Measurements from ENCODE around the gene SCEL.

The SCEL gene

GRCh38 chr13:77580748-77581147 lies 45.2 kb downstream of the SCEL start:
- Histone ChIP-seq H3K27ac (no peak overlapping the region), H3K36me3 (no peaks in the 10 kb centered on the region), H3K4me1 (ENCODE audit: control insufficient read depth in 1 of 2, insufficient read depth in 1 of 2, low read depth in 1 of 2, low read length in 1 of 2) (no peaks in the 10 kb centered on the region), H3K4me3 (ENCODE audit: low read depth in 1 of 2, low read length in 1 of 2) (no peak overlapping the region), H3K9me3 (no peaks in the 10 kb centered on the region), H3K27me3 (peaks cover 15% of the 10 kb centered on the region)
- TF ChIP-seq CTCF (IDR thresholded peaks at IDR 0.05), result no peak

GRCh38 chr13:77583581-77583980 lies 48.1 kb downstream of the SCEL start:
- H3K4me3 ChIP-seq (ENCODE audit: low read depth in 1 of 2, low read length in 1 of 2), result no peak overlapping the region

DNA sequence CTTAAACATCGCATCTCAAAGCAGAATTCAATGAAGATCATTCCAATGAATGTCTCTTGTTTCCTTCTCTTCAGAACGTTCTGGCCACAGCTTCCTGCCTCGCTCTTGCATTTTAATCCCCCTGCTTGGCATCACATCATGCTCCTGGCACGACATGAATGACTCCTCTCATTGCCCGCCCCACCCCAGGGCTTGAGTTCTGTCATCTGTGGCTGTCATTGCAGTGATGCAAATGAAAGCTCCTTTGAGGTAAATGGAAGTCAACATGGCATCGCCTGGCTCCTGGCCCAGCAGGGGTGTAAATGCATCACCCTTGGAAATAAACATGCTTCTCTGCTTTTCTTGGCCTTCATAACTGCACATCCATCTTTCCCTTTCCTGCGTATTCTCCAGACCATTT lies 48.6 kb downstream of the SCEL start:
- Histone ChIP-seq H3K27ac (no peak overlapping the region), H3K27me3 (peaks cover 24% of the 10 kb centered on the region), H3K9me3 (no peaks in the 10 kb centered on the region), H3K4me3 (ENCODE audit: low read depth in 1 of 2, low read length in 1 of 2) (no peak overlapping the region), H3K4me1 (ENCODE audit: control insufficient read depth in 1 of 2, insufficient read depth in 1 of 2, low read depth in 1 of 2, low read length in 1 of 2) (no peaks in the 10 kb centered on the region), H3K36me3 (no peaks in the 10 kb centered on the region)
- TF ChIP-seq CTCF (IDR thresholded peaks at IDR 0.05), result no peak

More at GRCh38 chr13:77583581-77583980, 48.1 kb downstream of the SCEL start:
- no peak overlapping the region for H3K27ac ChIP-seq
- no peaks in the 10 kb centered on the region for H3K4me1 ChIP-seq (ENCODE audit: control insufficient read depth in 1 of 2, insufficient read depth in 1 of 2, low read depth in 1 of 2, low read length in 1 of 2)
- no peaks in the 10 kb centered on the region for H3K36me3 ChIP-seq
- H3K27me3 ChIP-seq, result peaks cover 24% of the 10 kb centered on the region
- no peak for TF ChIP-seq CTCF (IDR thresholded peaks at IDR 0.05)
- no peaks in the 10 kb centered on the region for H3K9me3 ChIP-seq

DNA sequence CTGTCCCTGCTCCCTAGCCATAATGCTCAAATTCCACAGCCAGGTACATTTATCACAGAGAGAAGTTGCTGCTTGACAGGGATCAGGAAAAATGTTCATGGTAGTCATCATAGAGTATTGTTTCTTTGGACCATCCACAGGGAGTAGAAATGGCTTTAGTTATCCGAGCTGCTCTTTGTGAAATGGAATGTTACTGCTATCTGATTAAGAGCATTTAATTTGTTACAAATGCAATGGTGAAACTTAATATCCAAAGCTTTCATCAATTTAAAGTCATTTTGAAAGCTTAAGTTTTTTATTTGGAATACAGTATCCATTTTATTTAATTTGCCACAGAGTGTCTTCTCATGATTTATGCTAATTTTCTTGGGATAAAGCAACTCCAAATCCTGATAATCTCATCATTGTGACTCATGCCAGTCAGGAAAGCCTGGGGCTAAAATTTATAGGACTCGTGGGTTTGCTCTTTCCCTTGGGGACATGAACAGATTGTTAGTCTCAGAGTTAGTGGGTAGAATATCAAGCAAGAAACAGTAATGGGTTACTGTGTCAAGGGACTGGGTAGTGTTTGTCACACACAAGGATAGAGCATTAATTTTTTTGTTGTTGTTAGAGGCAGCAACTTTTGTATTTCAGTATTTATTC lies 59.8 kb downstream of the SCEL start:
- Histone ChIP-seq H3K4me3 (ENCODE audit: low read depth in 1 of 2, low read length in 1 of 2) (no peak overlapping the region), H3K36me3 (no peaks in the 10 kb centered on the region), H3K9me3 (no peaks in the 10 kb centered on the region), H3K4me1 (ENCODE audit: control insufficient read depth in 1 of 2, insufficient read depth in 1 of 2, low read depth in 1 of 2, low read length in 1 of 2) (no peaks in the 10 kb centered on the region), H3K27me3 (no peaks in the 10 kb centered on the region), H3K27ac (no peak overlapping the region)
- no peak for TF ChIP-seq CTCF (IDR thresholded peaks at IDR 0.05)

DNA sequence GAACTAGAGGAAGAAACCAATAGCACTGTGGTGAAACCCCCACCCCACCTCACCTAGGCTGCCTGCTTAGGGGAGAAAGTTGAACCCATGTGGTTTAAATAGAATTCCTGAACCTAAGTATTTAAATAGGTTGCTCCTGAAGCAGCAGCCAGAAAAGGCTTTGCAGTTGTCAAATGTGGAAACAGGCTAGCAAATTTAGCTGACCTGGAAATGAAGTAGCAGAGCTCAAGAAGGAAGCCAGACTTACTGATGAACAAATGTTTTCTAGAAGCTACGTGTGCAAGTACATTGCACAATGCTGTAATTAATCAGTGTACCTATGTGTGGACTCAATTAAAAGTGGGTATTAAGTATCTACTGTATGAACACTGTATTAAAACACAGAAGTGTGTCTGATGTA lies 61.3 kb downstream of the SCEL start:
- Histone ChIP-seq H3K27me3 (no peaks in the 10 kb centered on the region), H3K4me3 (ENCODE audit: low read depth in 1 of 2, low read length in 1 of 2) (no peak overlapping the region), H3K27ac (no peak overlapping the region), H3K36me3 (no peaks in the 10 kb centered on the region), H3K4me1 (ENCODE audit: control insufficient read depth in 1 of 2, insufficient read depth in 1 of 2, low read depth in 1 of 2, low read length in 1 of 2) (no peaks in the 10 kb centered on the region), H3K9me3 (no peaks in the 10 kb centered on the region)
- TF ChIP-seq CTCF (IDR thresholded peaks at IDR 0.05), result no peak
